Measurements from ENCODE around the gene CADM1.

DNA sequence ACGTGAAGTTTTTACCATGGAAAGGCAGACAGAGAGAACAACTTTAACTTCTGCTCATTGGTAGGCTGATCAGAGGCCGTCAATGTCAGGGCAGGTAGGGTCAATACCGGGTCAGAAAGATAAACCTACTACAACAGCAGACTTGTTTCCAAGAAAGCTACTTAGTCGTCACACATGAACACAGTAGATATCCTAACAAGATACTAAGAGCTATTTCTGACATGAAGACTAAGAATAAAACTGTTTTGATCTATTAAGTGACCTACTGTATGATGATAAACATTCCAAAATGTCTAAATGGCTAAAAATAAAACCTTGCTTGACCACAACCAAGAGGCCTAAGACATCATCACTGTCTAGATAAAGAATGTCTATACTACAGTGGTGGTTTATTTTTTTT, 231.3 kb downstream of the CADM1 start:
- TF ChIP-seq CTCF (IDR thresholded peaks at IDR 0.05) (no peak), POLR2A (IDR thresholded peaks at IDR 0.05; ENCODE audit: low read depth) (no peak), POLR2AphosphoS5 (IDR thresholded peaks at IDR 0.05) (no peak)

All from esophagus muscularis mucosa (tissue), 3 donors.